ENCODE data around the gene SLIT3.

DNA sequence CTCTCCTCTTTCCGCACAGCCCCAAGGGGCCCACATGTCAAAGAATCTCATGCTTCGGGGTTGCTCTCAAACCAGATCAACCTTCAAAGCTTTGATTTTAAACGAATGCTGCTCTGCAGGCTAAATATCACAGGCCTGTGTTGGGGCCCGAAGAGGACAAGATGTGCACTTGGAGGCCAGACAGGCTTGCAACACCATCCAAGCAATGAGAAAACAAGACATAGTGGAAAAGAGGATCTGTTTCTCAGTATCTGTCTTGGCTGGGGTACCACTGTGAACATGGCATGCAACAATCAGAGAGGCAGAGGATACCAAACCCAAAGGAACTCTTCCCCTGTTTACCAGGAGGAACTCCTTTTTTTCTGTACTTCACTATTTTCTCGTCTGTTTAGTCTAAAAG is 321.8 kb downstream of the SLIT3 start:
- TF ChIP-seq EZH2 (IDR thresholded peaks at IDR 0.05), result no peak
- no peak for TF ChIP-seq FOXP2 (optimal IDR thresholded peaks at IDR 0.05; ENCODE audit: control extremely low read depth, extremely low read length, insufficient read depth)
- TF ChIP-seq POLR2AphosphoS5 (IDR thresholded peaks at IDR 0.05; ENCODE audit: borderline replicate concordance, low read depth, low read length), result no peak

Measured in SK-N-MC (cell line).